Measurements from ENCODE around the gene PHLDB1. TPM values are rescaled to one million over a fixed set of nuclear protein-coding genes. Genes with fewer than 3 reads are reported as not detected.

The PHLDB1 gene
- polyA plus RNA-seq, 2 of the 4 experiments (the other 2 are of a cell fraction) = 5.9 to 20.0 TPM

DNA sequence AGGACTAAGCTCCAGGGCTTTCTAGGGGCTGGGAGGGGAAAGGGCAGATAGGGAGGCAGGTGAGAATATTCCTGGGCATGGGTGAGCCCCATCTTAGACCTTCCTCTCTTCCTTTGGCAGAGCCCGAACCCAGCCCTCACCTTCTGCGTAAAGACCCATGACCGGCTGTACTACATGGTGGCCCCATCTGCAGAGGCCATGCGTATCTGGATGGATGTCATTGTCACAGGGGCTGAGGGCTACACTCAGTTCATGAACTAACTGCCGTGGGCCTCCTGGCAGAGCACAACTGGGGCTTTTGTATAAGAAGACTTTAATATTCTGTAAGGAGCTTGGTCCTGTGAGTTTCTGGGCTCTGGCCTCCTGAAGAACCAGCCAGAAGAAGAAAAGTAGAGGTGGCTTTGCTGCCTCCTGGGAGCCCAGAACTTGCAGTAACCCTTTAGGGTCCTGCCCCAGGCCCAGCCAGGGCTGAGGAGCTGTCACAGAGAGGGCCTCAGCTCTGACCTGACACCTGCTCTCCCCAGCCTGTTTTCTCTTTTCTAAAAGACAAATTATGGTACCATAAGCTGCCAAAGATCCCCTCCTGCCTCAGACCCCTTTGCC lies 49.2 kb downstream of the PHLDB1 start:
- WGBS (ENCODE audit: missing lambda C conversion rate) = 93% methylated on average over 5 of the region's 5 CpGs
- FAIRE-seq (no peak), DNase-seq (ENCODE audit: low read depth in 1 of 2, low spot score in 1 of 2) (no peak), ATAC-seq (no peak)
- no peak overlapping the region for H3K4me3 ChIP-seq
- no peak overlapping the region for H3K4me2 ChIP-seq
- POLR2A ChIA-PET = no interaction called here
- no peaks in the 10 kb centered on the region for H3K9me3 ChIP-seq
- H3K27ac ChIP-seq = no peak overlapping the region
- CTCF ChIA-PET = interaction anchor here (0.9 to 10.7 kb wide), 5 partner anchors 17 to 300 kb away, joined by 3 to 90 read pairs (median 5); partner anchors contain the start of genes PHLDB1 and UPK2
- peaks cover 4% of the 10 kb centered on the region; the same call in 1 of the 3 replicates for H3K4me1 ChIP-seq
- TF ChIP-seq JUN (IDR thresholded peaks at IDR 0.05) (no peak), RAD21 (conservative IDR thresholded peaks at IDR 0.05 in 1 of 2, IDR thresholded peaks at IDR 0.05 in 1 of 2) (no peak), NFE2L2 (conservative IDR thresholded peaks at IDR 0.05; ENCODE audit: low read length) (no peak), ZFP36 (IDR thresholded peaks at IDR 0.05; ENCODE audit: borderline replicate concordance, partially characterized antibody) (no peak), ZNF302 (CRISPR knock-in tag; IDR thresholded peaks at IDR 0.05) (no peak), EHF (CRISPR knock-in tag; IDR thresholded peaks at IDR 0.05) (no peak), CTCF (IDR thresholded peaks at IDR 0.05) (no peak), MAFK (IDR thresholded peaks at IDR 0.05; ENCODE audit: partially characterized antibody) (no peak), MAZ (IDR thresholded peaks at IDR 0.05; ENCODE audit: borderline replicate concordance, low read depth, low read length) (no peak), FOSB (CRISPR knock-in tag; IDR thresholded peaks at IDR 0.05) (no peak)

DNA sequence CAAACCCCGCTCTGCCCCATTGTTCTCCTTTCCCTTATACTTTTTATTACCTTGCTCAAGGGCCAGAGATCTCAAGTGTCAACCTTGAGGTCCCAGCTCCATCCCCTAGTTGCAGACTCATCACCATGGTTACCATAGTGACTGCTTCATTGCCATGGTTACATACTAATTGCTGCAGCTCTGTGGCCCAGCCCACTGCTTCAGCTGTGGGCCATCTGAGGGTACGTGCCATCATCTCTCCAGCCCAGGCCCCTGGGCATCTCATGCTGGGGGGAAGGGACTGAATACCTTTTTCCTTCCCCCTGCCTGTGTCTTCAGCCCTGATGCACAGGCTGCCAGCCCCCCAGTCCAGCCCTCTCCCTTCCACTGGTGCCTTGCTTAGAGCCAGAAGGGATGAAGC lies 49.8 kb downstream of the PHLDB1 start:
- FAIRE-seq (no peak), DNase-seq (ENCODE audit: low read depth in 1 of 2, low spot score in 1 of 2) (no peak), ATAC-seq (no peak)
- TF ChIP-seq, protein P1, sequence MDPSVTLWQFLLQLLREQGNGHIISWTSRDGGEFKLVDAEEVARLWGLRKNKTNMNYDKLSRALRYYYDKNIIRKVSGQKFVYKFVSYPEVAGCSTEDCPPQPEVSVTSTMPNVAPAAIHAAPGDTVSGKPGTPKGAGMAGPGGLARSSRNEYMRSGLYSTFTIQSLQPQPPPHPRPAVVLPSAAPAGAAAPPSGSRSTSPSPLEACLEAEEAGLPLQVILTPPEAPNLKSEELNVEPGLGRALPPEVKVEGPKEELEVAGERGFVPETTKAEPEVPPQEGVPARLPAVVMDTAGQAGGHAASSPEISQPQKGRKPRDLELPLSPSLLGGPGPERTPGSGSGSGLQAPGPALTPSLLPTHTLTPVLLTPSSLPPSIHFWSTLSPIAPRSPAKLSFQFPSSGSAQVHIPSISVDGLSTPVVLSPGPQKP (IDR thresholded peaks at IDR 0.05; ENCODE audit: low read depth, low read length) = no peak
- TF ChIP-seq, protein P2, sequence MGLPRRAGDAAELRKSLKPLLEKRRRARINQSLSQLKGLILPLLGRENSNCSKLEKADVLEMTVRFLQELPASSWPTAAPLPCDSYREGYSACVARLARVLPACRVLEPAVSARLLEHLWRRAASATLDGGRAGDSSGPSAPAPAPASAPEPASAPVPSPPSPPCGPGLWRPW (IDR thresholded peaks at IDR 0.05) = no peak
- TF ChIP-seq MYC (IDR thresholded peaks at IDR 0.05; ENCODE audit: borderline replicate concordance, low read length) (no peak), ZC3H11A (IDR thresholded peaks at IDR 0.05) (no peak), ATOH8 (CRISPR knock-in tag; IDR thresholded peaks at IDR 0.05; ENCODE audit: low read depth) (no peak), SMC3 (IDR thresholded peaks at IDR 0.05) (no peak), CBX8 (IDR thresholded peaks at IDR 0.05) (no peak), EHMT2 (IDR thresholded peaks at IDR 0.05; ENCODE audit: low read depth) (no peak), RCOR1 (IDR thresholded peaks at IDR 0.05; ENCODE audit: low read depth, low read length) (no peak), NR3C1 (IDR thresholded peaks at IDR 0.05) (no peak), HOXB13 (CRISPR knock-in tag; IDR thresholded peaks at IDR 0.05; ENCODE audit: low read depth) (no peak), NFE2L2 (conservative IDR thresholded peaks at IDR 0.05; ENCODE audit: low read length) (no peak), HEYL (CRISPR knock-in tag; IDR thresholded peaks at IDR 0.05) (no peak), ESRRA (IDR thresholded peaks at IDR 0.05; ENCODE audit: borderline replicate concordance, low read length) (no peak)
- TF ChIP-seq, protein P3, sequence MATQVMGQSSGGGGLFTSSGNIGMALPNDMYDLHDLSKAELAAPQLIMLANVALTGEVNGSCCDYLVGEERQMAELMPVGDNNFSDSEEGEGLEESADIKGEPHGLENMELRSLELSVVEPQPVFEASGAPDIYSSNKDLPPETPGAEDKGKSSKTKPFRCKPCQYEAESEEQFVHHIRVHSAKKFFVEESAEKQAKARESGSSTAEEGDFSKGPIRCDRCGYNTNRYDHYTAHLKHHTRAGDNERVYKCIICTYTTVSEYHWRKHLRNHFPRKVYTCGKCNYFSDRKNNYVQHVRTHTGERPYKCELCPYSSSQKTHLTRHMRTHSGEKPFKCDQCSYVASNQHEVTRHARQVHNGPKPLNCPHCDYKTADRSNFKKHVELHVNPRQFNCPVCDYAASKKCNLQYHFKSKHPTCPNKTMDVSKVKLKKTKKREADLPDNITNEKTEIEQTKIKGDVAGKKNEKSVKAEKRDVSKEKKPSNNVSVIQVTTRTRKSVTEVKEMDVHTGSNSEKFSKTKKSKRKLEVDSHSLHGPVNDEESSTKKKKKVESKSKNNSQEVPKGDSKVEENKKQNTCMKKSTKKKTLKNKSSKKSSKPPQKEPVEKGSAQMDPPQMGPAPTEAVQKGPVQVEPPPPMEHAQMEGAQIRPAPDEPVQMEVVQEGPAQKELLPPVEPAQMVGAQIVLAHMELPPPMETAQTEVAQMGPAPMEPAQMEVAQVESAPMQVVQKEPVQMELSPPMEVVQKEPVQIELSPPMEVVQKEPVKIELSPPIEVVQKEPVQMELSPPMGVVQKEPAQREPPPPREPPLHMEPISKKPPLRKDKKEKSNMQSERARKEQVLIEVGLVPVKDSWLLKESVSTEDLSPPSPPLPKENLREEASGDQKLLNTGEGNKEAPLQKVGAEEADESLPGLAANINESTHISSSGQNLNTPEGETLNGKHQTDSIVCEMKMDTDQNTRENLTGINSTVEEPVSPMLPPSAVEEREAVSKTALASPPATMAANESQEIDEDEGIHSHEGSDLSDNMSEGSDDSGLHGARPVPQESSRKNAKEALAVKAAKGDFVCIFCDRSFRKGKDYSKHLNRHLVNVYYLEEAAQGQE (IDR thresholded peaks at IDR 0.05) = no peak
- TF ChIP-seq, protein P4, sequence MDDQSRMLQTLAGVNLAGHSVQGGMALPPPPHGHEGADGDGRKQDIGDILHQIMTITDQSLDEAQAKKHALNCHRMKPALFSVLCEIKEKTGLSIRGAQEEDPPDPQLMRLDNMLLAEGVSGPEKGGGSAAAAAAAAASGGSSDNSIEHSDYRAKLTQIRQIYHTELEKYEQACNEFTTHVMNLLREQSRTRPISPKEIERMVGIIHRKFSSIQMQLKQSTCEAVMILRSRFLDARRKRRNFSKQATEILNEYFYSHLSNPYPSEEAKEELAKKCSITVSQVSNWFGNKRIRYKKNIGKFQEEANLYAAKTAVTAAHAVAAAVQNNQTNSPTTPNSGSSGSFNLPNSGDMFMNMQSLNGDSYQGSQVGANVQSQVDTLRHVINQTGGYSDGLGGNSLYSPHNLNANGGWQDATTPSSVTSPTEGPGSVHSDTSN (IDR thresholded peaks at IDR 0.05) = no peak
- TF ChIP-seq, protein P5, sequence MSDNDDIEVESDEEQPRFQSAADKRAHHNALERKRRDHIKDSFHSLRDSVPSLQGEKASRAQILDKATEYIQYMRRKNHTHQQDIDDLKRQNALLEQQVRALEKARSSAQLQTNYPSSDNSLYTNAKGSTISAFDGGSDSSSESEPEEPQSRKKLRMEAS (IDR thresholded peaks at IDR 0.05) = no peak
- H3K27ac ChIP-seq = no peak overlapping the region
- WGBS (ENCODE audit: missing lambda C conversion rate) = 88% methylated on average over 1 of the region's 2 CpGs
- ChIA-PET CTCF (interaction anchor here (0.9 to 10.7 kb wide), 5 partner anchors 16 to 62 kb away, joined by 3 to 90 read pairs (median 4); partner anchors contain the start of gene PHLDB1), POLR2A (no interaction called here)
- H3K9me3 ChIP-seq = no peaks in the 10 kb centered on the region
- H3K4me1 ChIP-seq = peaks cover 4% of the 10 kb centered on the region; the same call in 1 of the 3 replicates
- H3K4me3 ChIP-seq = no peak overlapping the region
- no peak overlapping the region for H3K4me2 ChIP-seq
